SK-N-SH (cell line): ENCODE measurements around the gene ATE1. TPM values are rescaled to one million over a fixed set of nuclear protein-coding genes. Genes with fewer than 3 reads are reported as not detected.

Source experiments
- CTCF ChIA-PET: fragments of 300-600, 350-600 bp; formaldehyde crosslinking; extraction: SDS; loops from one replicate; lab custom pipeline; 2021; lab: Yijun Ruan, JAX
- POLR2A ChIA-PET: fragments of 350-600 bp; sonication (Branson Sonifier 250); formaldehyde crosslinking; extraction: SDS; loops from one replicate; lab custom pipeline; 2020; ENCODE audit warnings: antibody characterized with exemption, inconsistent platforms; lab: Yijun Ruan, JAX
- DNase-seq: peaks from one replicate; pipeline ENCODE4 v3.0.0; 2012
- H2AFZ ChIP-seq: fragments of 200-600 bp; sonication (generic); 2 replicates; pipeline ENCODE4 v1.8.1; 2016; ENCODE audit warnings: antibody characterized with exemption, mild to moderate bottlenecking, low read depth
- H3F3A ChIP-seq: fragments of 200-600 bp; sonication (generic); replicated peaks from 2 replicates; pipeline ENCODE3; 2016; ENCODE audit warnings: antibody characterized with exemption, mild to moderate bottlenecking; ENCODE audit not compliant: insufficient read depth
- H3K27ac ChIP-seq, 2 experiments: fragments of 200-500 bp in 1 of 2; fragments of 200-600 bp in 1 of 2; sonication (Bioruptor generic) in 1 of 2; sonication (generic), shearing (Covaris generic) in 1 of 2; 2 replicates each; pipeline versions ENCODE4 v1.5.1 to v1.6.1; 2014 to 2016; ENCODE audit warnings: low read depth in 2 of 2, inconsistent platforms in 1 of 2, low read length in 1 of 2, mild to moderate bottlenecking in 1 of 2, mixed read lengths in 1 of 2
- H3K27me3 ChIP-seq: fragments of 200-600 bp; sonication (generic), shearing (Covaris generic); 2 replicates; pipeline ENCODE4 v1.6.1; 2016; ENCODE audit warnings: mixed run types; ENCODE audit not compliant: insufficient read depth
- H3K36me3 ChIP-seq, 2 experiments: fragments of 200-500 bp in 1 of 2; fragments of 200-600 bp in 1 of 2; sonication (Bioruptor generic) in 1 of 2; sonication (generic) in 1 of 2; replicated peaks in 1 of 2; 2 replicates each; pipeline versions ENCODE3 to v1.5.1; 2014 to 2016; ENCODE audit warnings: low read length in 1 of 2, mild to moderate bottlenecking in 1 of 2; ENCODE audit not compliant: insufficient read depth in 2 of 2, control insufficient read depth in 1 of 2
- H3K4me1 ChIP-seq, 2 experiments: fragments of 200-500 bp in 1 of 2; fragments of 200-600 bp in 1 of 2; sonication (Bioruptor generic) in 1 of 2; sonication (generic), shearing (Covaris generic) in 1 of 2; 2 replicates each; pipeline versions ENCODE4 v1.5.1 to v1.6.1; 2014 to 2016; ENCODE audit warnings: low read depth in 1 of 2, low read length in 1 of 2, mixed run types in 1 of 2; ENCODE audit not compliant: insufficient read depth in 2 of 2, control insufficient read depth in 1 of 2
- H3K4me2 ChIP-seq: fragments of 200-600 bp; sonication (generic), shearing (Covaris generic); 2 replicates; pipeline ENCODE4 v1.6.1; 2017; ENCODE audit warnings: mixed run types
- H3K4me3 ChIP-seq, 2 experiments: fragments of 200-500 bp in 1 of 2; fragments of 200-600 bp in 1 of 2; sonication (Bioruptor generic) in 1 of 2; sonication (generic), shearing (Covaris generic) in 1 of 2; 2 replicates each; pipeline versions ENCODE4 v1.5.1 to v1.8.1; 2014 to 2016; ENCODE audit warnings: low read depth in 2 of 2, inconsistent platforms in 1 of 2, low read length in 1 of 2, mild to moderate bottlenecking in 1 of 2, mixed read lengths in 1 of 2, moderate library complexity in 1 of 2
- H3K79me2 ChIP-seq: fragments of 200-600 bp; sonication (generic); 2 replicates; pipeline ENCODE4 v1.8.1; 2017; ENCODE audit warnings: mild to moderate bottlenecking; ENCODE audit not compliant: insufficient read depth
- H3K9ac ChIP-seq: fragments of 200-600 bp; sonication (generic); 2 replicates; pipeline ENCODE4 v1.6.1; 2017; ENCODE audit warnings: mixed run types
- H3K9me2 ChIP-seq: fragments of 200-600 bp; sonication (generic); 2 replicates; pipeline ENCODE4 v1.6.1; 2017; ENCODE audit warnings: mixed run types
- H3K9me3 ChIP-seq: fragments of 200-600 bp; sonication (generic); 2 replicates; pipeline ENCODE4 v1.6.1; 2017; ENCODE audit warnings: mixed run types, mild to moderate bottlenecking, moderate library complexity
- H4K20me1 ChIP-seq: fragments of 200-600 bp; sonication (generic); 2 replicates; pipeline ENCODE4 v1.6.1; 2017; ENCODE audit warnings: mild to moderate bottlenecking, mixed run types; ENCODE audit not compliant: insufficient read depth
- CHD2 ChIP-seq: fragments of 150-350 bp; IDR thresholded peaks from 2 replicates; pipeline ENCODE4 v1.6.1; 2018; ENCODE audit warnings: low read length; ENCODE audit not compliant: partially characterized antibody
- ELF1 ChIP-seq: IDR thresholded peaks from 2 replicates; pipeline ENCODE4 v1.4.0; 2012
- EP300 ChIP-seq, 2 experiments: IDR thresholded peaks; 2 replicates each; pipeline versions ENCODE4 v1.4.0 to v1.6.1; 2012; ENCODE audit warnings: borderline replicate concordance in 1 of 2, low read depth in 1 of 2, low read length in 1 of 2
- GABPA ChIP-seq: IDR thresholded peaks from 2 replicates; pipeline ENCODE4 v1.4.0; 2012; ENCODE audit warnings: low read depth, mild to moderate bottlenecking
- GATA2 ChIP-seq: sonication (generic); formaldehyde crosslinking; IDR thresholded peaks from 2 replicates; pipeline ENCODE4 v1.5.0; 2020; ENCODE audit warnings: mild to moderate bottlenecking, missing genetic modification reagents
- MEF2A ChIP-seq: IDR thresholded peaks from 2 replicates; pipeline ENCODE4 v1.4.0; 2012; ENCODE audit warnings: low read depth, borderline replicate concordance
- MXI1 ChIP-seq: IDR thresholded peaks from 2 replicates; pipeline ENCODE4 v1.6.1; 2012; ENCODE audit warnings: mild to moderate bottlenecking, low read depth, low read length, improper control_type of control experiment
- NFIC ChIP-seq: IDR thresholded peaks from 2 replicates; pipeline ENCODE4 v1.4.0; 2012; ENCODE audit warnings: borderline replicate concordance
- POLR2AphosphoS5 ChIP-seq: IDR thresholded peaks from 2 replicates; pipeline ENCODE4 v1.6.1; 2012; ENCODE audit warnings: low read depth, low read length
- SIN3A ChIP-seq: IDR thresholded peaks from 2 replicates; pipeline ENCODE4 v1.6.1; 2012; ENCODE audit warnings: low read depth, mild to moderate bottlenecking, low read length, moderate library complexity, borderline replicate concordance
- TAF1 ChIP-seq: IDR thresholded peaks from 2 replicates; pipeline ENCODE4 v1.6.1; 2012; ENCODE audit warnings: low read depth, mild to moderate bottlenecking, low read length, moderate library complexity, borderline replicate concordance
- YY1 ChIP-seq: IDR thresholded peaks from 2 replicates; pipeline ENCODE4 v1.4.0; 2012; ENCODE audit warnings: low read depth, mild to moderate bottlenecking
- ZBTB33 ChIP-seq: IDR thresholded peaks from 2 replicates; pipeline ENCODE4 v1.4.0; 2012; ENCODE audit warnings: low read depth, borderline replicate concordance
- WGBS: methylation state at CpG from one replicate; pipeline ENCODE4 v1.1.6; 2017; ENCODE audit warnings: low lambda C conversion rate; 5-methylcytosine and 5-hydroxymethylcytosine counted together
- polyA plus RNA-seq, 3 experiments: library from polyadenylated mRNA; depleted of rRNA; stranded (reverse); fragments of >200 nt; gene quantifications; 2 replicates each; pipeline ENCODE4 v1.2.3, GENCODE V29; 2012
- TF ChIP-seq, protein P1 (sequence below): IDR thresholded peaks from 2 replicates; pipeline ENCODE4 v1.4.0; 2012; ENCODE audit warnings: low read depth
- TF ChIP-seq, protein P2 (sequence below): IDR thresholded peaks from 2 replicates; pipeline ENCODE4 v1.4.0; 2012; ENCODE audit warnings: low read depth, borderline replicate concordance

ATE1 gene
- polyA plus RNA-seq, 1 of the 3 experiments (the other 2 are of a cell fraction) = 6.3 TPM

GRCh38 chr10:121927318-121927840 lies 452 bp downstream of the ATE1 start:
- Histone ChIP-seq H3K27me3 (no peaks in the 10 kb centered on the region), H3K4me3 (peak overlapping the region; percentile 76 to 92), H3K27ac (peak overlapping the region; percentile 88 to 98), H4K20me1 (no peaks in the 10 kb centered on the region), H2AFZ (peak overlapping the region; percentile 82), H3K9me3 (no peaks in the 10 kb centered on the region), H3K9me2 (no peaks in the 10 kb centered on the region), H3K4me1 (peaks cover 0 to 10% of the 10 kb centered on the region in 2 experiments; a peak in 2 of 4 replicates), H3K79me2 (peaks cover 61% of the 10 kb centered on the region), H3K4me2 (peak overlapping the region; percentile 92), H3K36me3 (peaks cover 0 to 4% of the 10 kb centered on the region in 2 experiments), H3K9ac (peak overlapping the region; percentile 97), H3F3A (peaks cover 12% of the 10 kb centered on the region)
- CTCF ChIA-PET = interaction anchor here (1.0 to 2.1 kb wide), 2 partner anchors 9 to 27 kb away, joined by 3 to 7 read pairs; no protein-coding TSS in a partner anchor
- POLR2A ChIA-PET = interaction anchor here (0.6 to 1.4 kb wide), 11 partner anchors 16 to 237 kb away, joined by 3 to 11 read pairs (median 4); partner anchors contain the start of gene NSMCE4A
- DNase-seq = peak; percentile 83
- TF ChIP-seq TAF1 (peak; percentile 45; the same call in 1 of the 2 replicates), ELF1 (no peak), EP300 (IDR thresholded peaks at IDR 0.05; ENCODE audit: borderline replicate concordance in 1 of 2, low read depth in 1 of 2, low read length in 1 of 2) (no peak), POLR2AphosphoS5 (peak; percentile 26; the same call in 1 of the 2 replicates), MXI1 (peak; percentile 47; the same call in 1 of the 2 replicates)
- TF ChIP-seq, protein P1, sequence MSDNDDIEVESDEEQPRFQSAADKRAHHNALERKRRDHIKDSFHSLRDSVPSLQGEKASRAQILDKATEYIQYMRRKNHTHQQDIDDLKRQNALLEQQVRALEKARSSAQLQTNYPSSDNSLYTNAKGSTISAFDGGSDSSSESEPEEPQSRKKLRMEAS = peak; percentile 38; the same call in 1 of the 2 replicates
- under 1% methylated on average over 15 of the region's 48 CpGs for WGBS

GRCh38 chr10:121926671-121927317 lies 1.0 kb downstream of the ATE1 start:
- CTCF ChIA-PET = interaction anchor here (2.1 kb wide), 1 partner anchor 26 kb away, joined by 7 read pairs; no protein-coding TSS in a partner anchor
- no peak for DNase-seq

GRCh38 chr10:121926157-121926556 lies 1.7 kb downstream of the ATE1 start:
- Histone ChIP-seq H3K27ac (peak overlapping the region; percentile 88 to 98; a peak in 3 of 4 replicates), H3K9me2 (no peaks in the 10 kb centered on the region), H3K4me3 (peak overlapping the region; percentile 76 to 92), H3K27me3 (no peaks in the 10 kb centered on the region), H4K20me1 (no peaks in the 10 kb centered on the region), H3K36me3 (peaks cover 0 to 9% of the 10 kb centered on the region in 2 experiments), H3F3A (peaks cover 12% of the 10 kb centered on the region), H3K9me3 (no peaks in the 10 kb centered on the region), H2AFZ (0 out of 2 replicates have a peak overlapping the region, but pooled peaks have one; percentile 82), H3K4me1 (peaks cover 0 to 14% of the 10 kb centered on the region in 2 experiments; a peak in 2 of 4 replicates), H3K79me2 (peaks cover 68% of the 10 kb centered on the region), H3K4me2 (peak overlapping the region; percentile 92), H3K9ac (no peak overlapping the region; the same call in 1 of the 2 replicates)
- ChIA-PET CTCF (interaction anchor here (0.6 to 1.5 kb wide), 2 partner anchors 25 to 59 kb away, joined by 3 to 5 read pairs; no protein-coding TSS in a partner anchor), POLR2A (no interaction called here)
- TF ChIP-seq ZBTB33 (no peak), MXI1 (no peak), GATA2 (CRISPR knock-in tag) (no peak), YY1 (no peak), CHD2 (no peak), NFIC (no peak), MEF2A (no peak), SIN3A (no peak)
- TF ChIP-seq, protein P2, sequence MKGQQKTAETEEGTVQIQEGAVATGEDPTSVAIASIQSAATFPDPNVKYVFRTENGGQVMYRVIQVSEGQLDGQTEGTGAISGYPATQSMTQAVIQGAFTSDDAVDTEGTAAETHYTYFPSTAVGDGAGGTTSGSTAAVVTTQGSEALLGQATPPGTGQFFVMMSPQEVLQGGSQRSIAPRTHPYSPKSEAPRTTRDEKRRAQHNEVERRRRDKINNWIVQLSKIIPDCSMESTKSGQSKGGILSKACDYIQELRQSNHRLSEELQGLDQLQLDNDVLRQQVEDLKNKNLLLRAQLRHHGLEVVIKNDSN = no peak
- no peak for DNase-seq
- WGBS = 55% methylated on average over 4 of the region's 4 CpGs

More at GRCh38 chr10:121926671-121927317, 1.0 kb downstream of the ATE1 start:
- H3K27me3 ChIP-seq = no peaks in the 10 kb centered on the region
- H3K27ac ChIP-seq = peak overlapping the region; percentile 88 to 98
- peak overlapping the region; percentile 92 for H3K4me2 ChIP-seq
- no peak for TF ChIP-seq NFIC
- peak; percentile 34; the same call in 1 of the 2 replicates for TF ChIP-seq GABPA
- no peaks in the 10 kb centered on the region for H3K9me2 ChIP-seq
- peaks cover 65% of the 10 kb centered on the region for H3K79me2 ChIP-seq
- peak overlapping the region; percentile 76 to 92 for H3K4me3 ChIP-seq
- 1% methylated on average over 20 of the region's 20 CpGs for WGBS
- peaks cover 12% of the 10 kb centered on the region for H3F3A ChIP-seq
- no peaks in the 10 kb centered on the region for H3K9me3 ChIP-seq
- H4K20me1 ChIP-seq = no peaks in the 10 kb centered on the region
- H3K9ac ChIP-seq = peak overlapping the region; percentile 97
- peaks cover 0 to 12% of the 10 kb centered on the region in 2 experiments; a peak in 2 of 4 replicates for H3K4me1 ChIP-seq
- H3K36me3 ChIP-seq = peaks cover 0 to 8% of the 10 kb centered on the region in 2 experiments
- H2AFZ ChIP-seq = peak overlapping the region; percentile 82
- POLR2A ChIA-PET = interaction anchor here (0.6 to 1.0 kb wide), 2 partner anchors 16 to 237 kb away, joined by 3 read pairs; no protein-coding TSS in a partner anchor
